ENCODE measurements around the gene HDDC3.

- TF ChIP-seq, protein P1, sequence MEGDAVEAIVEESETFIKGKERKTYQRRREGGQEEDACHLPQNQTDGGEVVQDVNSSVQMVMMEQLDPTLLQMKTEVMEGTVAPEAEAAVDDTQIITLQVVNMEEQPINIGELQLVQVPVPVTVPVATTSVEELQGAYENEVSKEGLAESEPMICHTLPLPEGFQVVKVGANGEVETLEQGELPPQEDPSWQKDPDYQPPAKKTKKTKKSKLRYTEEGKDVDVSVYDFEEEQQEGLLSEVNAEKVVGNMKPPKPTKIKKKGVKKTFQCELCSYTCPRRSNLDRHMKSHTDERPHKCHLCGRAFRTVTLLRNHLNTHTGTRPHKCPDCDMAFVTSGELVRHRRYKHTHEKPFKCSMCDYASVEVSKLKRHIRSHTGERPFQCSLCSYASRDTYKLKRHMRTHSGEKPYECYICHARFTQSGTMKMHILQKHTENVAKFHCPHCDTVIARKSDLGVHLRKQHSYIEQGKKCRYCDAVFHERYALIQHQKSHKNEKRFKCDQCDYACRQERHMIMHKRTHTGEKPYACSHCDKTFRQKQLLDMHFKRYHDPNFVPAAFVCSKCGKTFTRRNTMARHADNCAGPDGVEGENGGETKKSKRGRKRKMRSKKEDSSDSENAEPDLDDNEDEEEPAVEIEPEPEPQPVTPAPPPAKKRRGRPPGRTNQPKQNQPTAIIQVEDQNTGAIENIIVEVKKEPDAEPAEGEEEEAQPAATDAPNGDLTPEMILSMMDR (conservative IDR thresholded peaks at IDR 0.05), result no peak
- no peak for TF ChIP-seq ZFX (IDR thresholded peaks at IDR 0.05)
Observed at GRCh38 chr15:90966262-90966661, 33.9 kb upstream of the HDDC3 start.
